Mesendoderm (in vitro differentiated cells): ENCODE results near the gene LPIN1.
"Not testable (repeated sequence)": the region's sequence is repeated elsewhere in the genome, so short reads cannot be mapped to it uniquely, and the experiment has no call there.

Experiments used
- DNase-seq: peaks from one replicate; pipeline ENCODE4 v3.0.0; 2013
- H2AK5ac ChIP-seq: 2 replicates; pipeline ENCODE4 v1.6.1; 2013; ENCODE audit warnings: low read length, inconsistent platforms
- H2BK120ac ChIP-seq: 2 replicates; pipeline ENCODE4 v1.6.1; 2013; ENCODE audit warnings: low read depth, mild to moderate bottlenecking, low read length, moderate library complexity, mixed read lengths
- H2BK15ac ChIP-seq: replicated peaks from 2 replicates; pipeline ENCODE4 v1.6.1; 2013; ENCODE audit warnings: low read depth, mild to moderate bottlenecking, moderate library complexity
- H2BK5ac ChIP-seq: 2 replicates; pipeline ENCODE4 v1.6.1; 2013; ENCODE audit warnings: low read length, inconsistent platforms
- H3K18ac ChIP-seq: 2 replicates; pipeline ENCODE4 v1.6.1; 2013; ENCODE audit warnings: mild to moderate bottlenecking, low read length, mixed read lengths
- H3K23ac ChIP-seq: one replicate; pipeline ENCODE4 v1.6.1; 2013; ENCODE audit warnings: low read length
- H3K27ac ChIP-seq: 2 replicates; pipeline ENCODE4 v1.5.1; 2013; ENCODE audit warnings: low read depth, mild to moderate bottlenecking, inconsistent platforms, low read length, moderate library complexity
- H3K27me3 ChIP-seq: 2 replicates; pipeline ENCODE4 v1.6.1; 2013; ENCODE audit warnings: low read length, control low read depth, mild to moderate bottlenecking, inconsistent platforms; ENCODE audit not compliant: insufficient read depth, poor library complexity
- H3K36me3 ChIP-seq: 2 replicates; pipeline ENCODE4 v1.6.1; 2013; ENCODE audit warnings: low read length, inconsistent platforms; ENCODE audit not compliant: control insufficient read depth, insufficient read depth
- H3K4ac ChIP-seq: one replicate; pipeline ENCODE4 v1.6.1; 2013; ENCODE audit warnings: low read depth, mild to moderate bottlenecking, low read length, moderate library complexity
- H3K4me1 ChIP-seq: 2 replicates; pipeline ENCODE4 v1.6.1; 2013; ENCODE audit warnings: low read depth, low read length, inconsistent platforms; ENCODE audit not compliant: control insufficient read depth
- H3K4me2 ChIP-seq: 2 replicates; pipeline ENCODE4 v1.6.1; 2013; ENCODE audit warnings: low read length
- H3K4me3 ChIP-seq: 2 replicates; pipeline ENCODE4 v1.5.1; 2013; ENCODE audit warnings: mild to moderate bottlenecking, low read length
- H3K56ac ChIP-seq: one replicate; pipeline ENCODE4 v1.6.1; 2013; ENCODE audit warnings: low read length
- H3K79me1 ChIP-seq: 2 replicates; pipeline ENCODE4 v1.6.1; 2013; ENCODE audit warnings: low read length, inconsistent platforms
- H3K79me2 ChIP-seq: 2 replicates; pipeline ENCODE4 v1.6.1; 2013; ENCODE audit warnings: mild to moderate bottlenecking, low read length; ENCODE audit not compliant: control insufficient read depth, insufficient read depth
- H3K9ac ChIP-seq: 2 replicates; pipeline ENCODE4 v1.6.1; 2013; ENCODE audit warnings: low read length, inconsistent platforms
- H4K5ac ChIP-seq: one replicate; pipeline ENCODE4 v1.6.1; 2013; ENCODE audit warnings: low read length
- H4K8ac ChIP-seq: one replicate; pipeline ENCODE4 v1.6.1; 2013; ENCODE audit warnings: low read depth, mild to moderate bottlenecking, control low read depth, low read length, moderate library complexity
- WGBS: extraction: QIAGEN DNeasy Blood & Tissue Kit; methylation state at CpG from one replicate; pipeline ENCODE4 v1.1.7; 2013; ENCODE audit warnings: low lambda C conversion rate, missing lambda C conversion rate; ENCODE audit not compliant: insufficient coverage; ENCODE audit errors: extremely low coverage; 5-methylcytosine and 5-hydroxymethylcytosine counted together

Gene LPIN1

DNA sequence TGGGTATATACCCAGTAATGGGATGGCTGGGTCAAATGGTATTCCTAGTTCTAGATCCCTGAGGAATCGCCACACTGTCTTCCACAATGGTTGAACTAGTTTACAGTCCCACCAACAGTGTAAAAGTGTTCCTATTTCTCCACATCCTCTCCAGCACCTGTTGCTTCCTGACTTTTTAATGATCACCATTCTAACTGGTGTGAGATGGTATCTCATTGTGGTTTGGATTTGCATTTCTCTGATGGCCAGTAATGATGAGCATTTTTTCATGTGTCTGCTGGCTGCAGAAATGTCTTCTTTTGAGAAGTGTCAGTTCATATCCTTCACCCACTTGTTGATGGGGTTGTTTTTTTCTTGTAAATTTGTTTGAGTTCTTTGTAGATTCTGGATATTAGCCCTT, 98.4 kb downstream of the LPIN1 start:
- H3K27me3 ChIP-seq, H3K4me1 ChIP-seq, H2AK5ac ChIP-seq, H3K79me1 ChIP-seq, H2BK120ac ChIP-seq, H2BK15ac ChIP-seq, H4K5ac ChIP-seq, DNase-seq, H3K4me2 ChIP-seq, H3K27ac ChIP-seq, H3K56ac ChIP-seq, H3K79me2 ChIP-seq, H3K9ac ChIP-seq, H3K23ac ChIP-seq, H3K36me3 ChIP-seq, H3K18ac ChIP-seq, H2BK5ac ChIP-seq, H3K4ac ChIP-seq, H4K8ac ChIP-seq, H3K4me3 ChIP-seq: not testable (repeated sequence)
- WGBS: no CpG with 5 or more reads among the region's 1 CpG

DNA sequence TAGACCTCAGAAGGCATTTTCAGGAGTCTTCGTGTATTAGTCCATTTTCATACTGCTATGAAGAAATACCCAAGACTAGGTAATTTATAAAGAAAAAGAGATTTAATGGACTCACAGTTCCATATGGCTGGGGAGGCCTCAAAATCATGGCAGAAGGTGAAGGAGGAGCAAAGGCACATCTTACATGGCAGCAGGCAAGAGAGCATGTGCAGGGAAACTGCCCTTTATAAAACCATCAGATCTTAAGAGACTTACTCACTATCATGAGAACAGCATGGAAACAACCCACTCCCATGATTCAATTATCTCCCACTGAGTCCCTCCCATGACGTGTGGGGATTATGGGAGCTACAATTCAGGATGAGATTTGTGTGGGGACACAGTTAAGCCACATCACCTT, 101.5 kb downstream of the LPIN1 start:
- H4K8ac ChIP-seq, H3K9ac ChIP-seq, H3K79me1 ChIP-seq, H3K79me2 ChIP-seq, H2BK5ac ChIP-seq, H4K5ac ChIP-seq, H2BK15ac ChIP-seq, H3K4ac ChIP-seq, H3K4me2 ChIP-seq, H2AK5ac ChIP-seq, DNase-seq, H3K36me3 ChIP-seq, H3K18ac ChIP-seq, H3K4me3 ChIP-seq, H3K4me1 ChIP-seq, H2BK120ac ChIP-seq, H3K27me3 ChIP-seq, H3K56ac ChIP-seq, H3K27ac ChIP-seq, H3K23ac ChIP-seq: not testable (repeated sequence)
- WGBS: no CpG with 5 or more reads among the region's 2 CpGs

DNA sequence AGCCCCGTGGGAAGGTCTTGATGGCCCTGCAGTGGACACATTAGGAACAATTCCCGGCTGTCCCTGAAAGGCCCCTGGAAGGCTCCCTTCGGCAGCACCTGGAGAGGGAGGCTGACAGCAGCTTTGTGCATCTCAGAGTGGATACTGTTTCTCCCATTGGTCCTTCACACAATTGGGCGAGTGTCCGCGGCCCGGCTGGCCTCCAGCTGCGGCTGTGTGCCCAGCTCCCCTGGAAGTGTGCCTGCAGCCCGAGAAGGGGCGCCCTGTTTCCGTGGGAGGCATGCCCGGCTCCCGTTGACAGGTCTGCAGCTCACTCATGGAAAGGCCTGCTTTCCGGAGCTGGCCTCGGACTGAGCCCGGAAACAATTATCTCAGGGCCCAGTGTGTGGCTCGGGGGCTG, 103.7 kb downstream of the LPIN1 start:
- Histone ChIP-seq H3K27ac (no peak overlapping the region), H2BK120ac (no peak overlapping the region), H4K8ac (no peak overlapping the region), H3K4me3 (no peak overlapping the region), H3K27me3 (no peaks in the 10 kb centered on the region), H2AK5ac (no peak overlapping the region), H3K36me3 (no peaks in the 10 kb centered on the region), H3K4me1 (no peaks in the 10 kb centered on the region), H3K9ac (no peak overlapping the region), H3K23ac (no peak overlapping the region), H3K79me1 (no peaks in the 10 kb centered on the region), H4K5ac (no peak overlapping the region), H2BK5ac (no peak overlapping the region), H3K56ac (no peak overlapping the region), H2BK15ac (no peak overlapping the region), H3K4ac (no peak overlapping the region), H3K18ac (no peak overlapping the region), H3K4me2 (no peak overlapping the region), H3K79me2 (no peaks in the 10 kb centered on the region)
- no CpG with 5 or more reads among the region's 17 CpGs for WGBS
- no peak for DNase-seq

DNA sequence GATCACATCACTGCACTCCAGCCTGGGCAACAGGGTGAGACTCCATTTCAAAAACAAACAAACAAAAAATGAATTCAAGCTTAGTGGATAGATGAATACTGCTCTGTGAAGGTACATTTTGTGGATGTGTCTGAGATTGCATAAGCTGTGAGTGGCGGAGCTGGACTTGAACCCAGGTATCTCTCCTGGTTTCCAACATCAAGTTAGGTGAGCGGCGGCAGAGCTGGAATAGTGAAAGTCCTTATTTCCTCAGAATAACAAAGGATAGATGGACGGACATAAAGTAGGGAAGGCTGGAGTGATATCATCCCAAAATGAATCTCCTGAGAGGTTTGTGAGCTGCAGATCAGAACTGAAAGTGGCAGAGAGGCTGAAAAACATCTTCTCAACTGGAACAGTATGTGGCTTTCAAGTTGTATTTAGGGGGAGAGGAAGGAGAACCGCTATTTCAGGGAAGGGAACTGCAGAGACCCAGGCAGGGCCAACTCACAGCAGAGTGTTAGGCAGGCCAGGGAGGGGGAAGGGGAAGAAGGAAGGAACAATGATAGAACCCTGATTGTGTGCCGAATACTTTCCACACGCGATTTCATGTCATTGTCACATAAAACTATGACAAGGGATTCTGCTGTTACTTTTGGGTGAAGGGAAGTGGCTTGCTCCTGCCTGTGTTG, 106.2 kb downstream of the LPIN1 start:
- no CpG with 5 or more reads among the region's 8 CpGs for WGBS
- Histone ChIP-seq H3K18ac (no peak overlapping the region), H2BK15ac (no peak overlapping the region), H3K79me1 (no peaks in the 10 kb centered on the region), H4K5ac (no peak overlapping the region), H3K27ac (no peak overlapping the region), H3K27me3 (no peaks in the 10 kb centered on the region), H3K79me2 (no peaks in the 10 kb centered on the region), H2AK5ac (no peak overlapping the region), H3K4me1 (no peaks in the 10 kb centered on the region), H3K56ac (no peak overlapping the region), H4K8ac (no peak overlapping the region), H3K23ac (no peak overlapping the region), H2BK120ac (no peak overlapping the region), H3K9ac (no peak overlapping the region), H3K4me3 (no peak overlapping the region), H3K36me3 (no peaks in the 10 kb centered on the region), H3K4ac (no peak overlapping the region), H3K4me2 (no peak overlapping the region), H2BK5ac (no peak overlapping the region)
- no peak for DNase-seq

DNA sequence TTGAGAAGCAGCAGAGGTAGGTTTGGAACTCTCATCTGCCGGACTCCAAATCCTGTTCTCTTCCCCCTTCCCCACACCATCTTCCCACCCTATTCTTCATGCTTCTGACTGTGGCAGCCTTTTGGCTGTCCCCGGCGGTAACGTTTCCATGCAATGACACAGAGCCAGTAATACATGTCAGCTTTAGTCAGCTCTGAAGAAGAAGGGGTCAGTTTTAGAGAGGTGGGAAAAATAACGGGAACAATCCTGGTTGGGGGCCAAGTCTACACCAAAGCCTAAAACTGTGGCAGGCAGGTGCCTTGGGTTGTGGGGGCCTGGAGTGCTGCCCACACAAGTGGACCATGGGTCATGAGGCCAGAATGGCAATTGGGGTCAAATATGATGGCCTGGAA, 106.8 kb downstream of the LPIN1 start:
- WGBS: no CpG with 5 or more reads among the region's 5 CpGs
- Histone ChIP-seq H3K79me2 (no peaks in the 10 kb centered on the region), H2BK5ac (no peak overlapping the region), H3K4me3 (no peak overlapping the region), H3K23ac (no peak overlapping the region), H3K27me3 (no peaks in the 10 kb centered on the region), H3K56ac (no peak overlapping the region), H3K4me2 (no peak overlapping the region), H3K9ac (no peak overlapping the region), H3K4me1 (no peaks in the 10 kb centered on the region), H3K79me1 (no peaks in the 10 kb centered on the region), H2BK120ac (no peak overlapping the region), H3K18ac (no peak overlapping the region), H3K27ac (no peak overlapping the region), H3K36me3 (no peaks in the 10 kb centered on the region), H4K5ac (no peak overlapping the region), H2BK15ac (no peak overlapping the region), H4K8ac (no peak overlapping the region), H2AK5ac (no peak overlapping the region), H3K4ac (no peak overlapping the region)
- no peak for DNase-seq

DNA sequence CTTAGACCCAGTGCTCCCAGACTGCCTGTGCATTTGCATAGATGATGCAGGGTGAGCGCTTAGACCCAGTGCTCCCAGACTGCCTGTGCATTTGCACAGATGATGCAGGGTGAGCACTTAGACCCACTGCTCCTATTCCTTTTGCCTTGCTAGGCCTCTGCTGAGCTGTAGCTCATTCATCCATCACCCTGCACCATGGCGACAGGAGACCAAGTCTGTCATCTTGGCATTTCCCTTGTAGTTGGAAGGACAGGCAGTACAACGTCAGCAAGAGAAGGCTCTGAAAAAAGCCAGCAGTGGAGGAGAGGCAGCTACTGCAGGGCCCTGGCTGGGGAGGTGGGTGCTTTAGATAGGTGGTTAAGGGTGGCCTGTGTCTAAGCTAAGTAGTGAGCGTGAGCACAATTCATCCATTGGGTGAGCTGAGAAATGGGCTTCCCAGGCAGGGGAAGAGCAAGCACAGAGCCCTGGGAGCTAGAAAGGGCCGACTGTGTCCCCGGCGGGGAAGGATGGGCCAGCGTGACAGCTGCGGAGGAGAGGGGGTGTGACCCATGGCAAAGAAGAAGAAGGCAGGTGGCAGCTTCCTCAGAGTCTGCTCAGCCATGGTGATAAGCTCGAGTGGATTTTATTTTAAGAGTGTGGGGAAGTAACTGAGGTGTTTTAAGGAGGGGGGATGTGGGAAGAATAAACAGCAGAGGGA, 108.8 kb downstream of the LPIN1 start:
- no peak overlapping the region for H2AK5ac ChIP-seq
- H2BK5ac ChIP-seq: no peak overlapping the region
- H3K4me3 ChIP-seq: no peak overlapping the region
- H4K5ac ChIP-seq: no peak overlapping the region
- H2BK15ac ChIP-seq: no peak overlapping the region
- H3K27ac ChIP-seq: no peak overlapping the region
- H3K56ac ChIP-seq: no peak overlapping the region
- no peaks in the 10 kb centered on the region for H3K4me1 ChIP-seq
- no peak overlapping the region for H3K4me2 ChIP-seq
- H3K36me3 ChIP-seq: no peaks in the 10 kb centered on the region
- no peak overlapping the region for H3K23ac ChIP-seq
- H3K18ac ChIP-seq: no peak overlapping the region
- WGBS: no CpG with 5 or more reads among the region's 10 CpGs
- no peak for DNase-seq
- H2BK120ac ChIP-seq: no peak overlapping the region
- no peaks in the 10 kb centered on the region for H3K79me1 ChIP-seq
- no peaks in the 10 kb centered on the region for H3K79me2 ChIP-seq
- H4K8ac ChIP-seq: no peak overlapping the region
- H3K4ac ChIP-seq: no peak overlapping the region
- no peak overlapping the region for H3K9ac ChIP-seq
- H3K27me3 ChIP-seq: no peaks in the 10 kb centered on the region
